OCI-LY7 (cell line): Measurements from ENCODE around the gene BTRC.

Source experiments
- EZH2phosphoT487 ChIP-seq: fragments of 200-600 bp; sonication (generic); IDR thresholded peaks from 2 replicates; pipeline ENCODE4 v1.6.1; 2018; ENCODE audit warnings: low read depth, borderline replicate concordance, mild to moderate bottlenecking, mixed run types, antibody characterized with exemption, low read length, moderate library complexity, mixed read lengths
- TF ChIP-seq, protein P1 (sequence below): fragments of 200-600 bp; sonication (generic); conservative IDR thresholded peaks from 2 replicates; pipeline ENCODE4 v1.5.1; 2014; ENCODE audit warnings: mild to moderate bottlenecking, antibody characterized with exemption, low read length, moderate library complexity, mixed read lengths

- TF ChIP-seq, protein P1, sequence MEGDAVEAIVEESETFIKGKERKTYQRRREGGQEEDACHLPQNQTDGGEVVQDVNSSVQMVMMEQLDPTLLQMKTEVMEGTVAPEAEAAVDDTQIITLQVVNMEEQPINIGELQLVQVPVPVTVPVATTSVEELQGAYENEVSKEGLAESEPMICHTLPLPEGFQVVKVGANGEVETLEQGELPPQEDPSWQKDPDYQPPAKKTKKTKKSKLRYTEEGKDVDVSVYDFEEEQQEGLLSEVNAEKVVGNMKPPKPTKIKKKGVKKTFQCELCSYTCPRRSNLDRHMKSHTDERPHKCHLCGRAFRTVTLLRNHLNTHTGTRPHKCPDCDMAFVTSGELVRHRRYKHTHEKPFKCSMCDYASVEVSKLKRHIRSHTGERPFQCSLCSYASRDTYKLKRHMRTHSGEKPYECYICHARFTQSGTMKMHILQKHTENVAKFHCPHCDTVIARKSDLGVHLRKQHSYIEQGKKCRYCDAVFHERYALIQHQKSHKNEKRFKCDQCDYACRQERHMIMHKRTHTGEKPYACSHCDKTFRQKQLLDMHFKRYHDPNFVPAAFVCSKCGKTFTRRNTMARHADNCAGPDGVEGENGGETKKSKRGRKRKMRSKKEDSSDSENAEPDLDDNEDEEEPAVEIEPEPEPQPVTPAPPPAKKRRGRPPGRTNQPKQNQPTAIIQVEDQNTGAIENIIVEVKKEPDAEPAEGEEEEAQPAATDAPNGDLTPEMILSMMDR, result no peak
- TF ChIP-seq EZH2phosphoT487, result no peak
These were observed 114.2 kb downstream of the BTRC start for GRCh38 chr10:101468159-101468558.
